ENCODE results near the gene SGSM2.

GRCh38 chr17:2336852-2337543, at the start of gene SGSM2:
- TF ChIP-seq CTCF (IDR thresholded peaks at IDR 0.05; ENCODE audit: insufficient read depth, low read length, poor library complexity, severe bottlenecking) = no peak
- TF ChIP-seq EZH2phosphoT487 (conservative IDR thresholded peaks at IDR 0.05; ENCODE audit: low read length) = no peak
